Prostate gland (tissue), 2 donors: Measurements from ENCODE around the gene MAP10. TPM values are rescaled to one million over a fixed set of nuclear protein-coding genes. Genes with fewer than 3 reads are reported as not detected.
A peak's percentile ranks its signal among the peaks of the same experiment; 100 is the strongest.
"Not testable (repeated sequence)": the region's sequence is repeated elsewhere in the genome, so short reads cannot be mapped to it uniquely, and the experiment has no call there.

ENCODE experiments used
- DNase-seq: peaks from one replicate; pipeline ENCODE4 v3.0.0-alpha.2; 2019; ENCODE audit warnings: low spot score
- H3K27ac ChIP-seq, 2 donors: fragments of 200-600 bp; sonication (generic); 2 replicates each; pipeline ENCODE4 v1.5.1; 2017 to 2019
- H3K27me3 ChIP-seq: fragments of 200-600 bp; sonication (generic); replicated peaks from 2 replicates; pipeline ENCODE4 v1.5.1; 2019; ENCODE audit not compliant: insufficient read depth
- H3K36me3 ChIP-seq, 2 donors: fragments of 200-600 bp; sonication (generic); 1 replicate in 1 of 2; 2 replicates in 1 of 2; pipeline versions ENCODE4 v1.5.1 to v1.8.1; 2017 to 2019
- H3K4me1 ChIP-seq: fragments of 200-600 bp; sonication (generic); replicated peaks from 2 replicates; pipeline ENCODE4 v1.5.1; 2019
- H3K4me3 ChIP-seq, 2 donors: fragments of 200-600 bp; sonication (generic); 2 replicates each; pipeline ENCODE4 v1.5.1; 2017 to 2019
- H3K9me3 ChIP-seq: fragments of 200-600 bp; sonication (generic); 2 replicates; pipeline ENCODE4 v1.5.1; 2017
- CTCF ChIP-seq, 4 experiments: fragments of 200-600 bp in 2 of 4; fragments of 450-650 bp in 2 of 4; sonication (generic) in 2 of 4; IDR thresholded peaks; 1 replicate in 3 of 4; 2 replicates in 1 of 4; pipeline ENCODE4 v1.5.1; 2016 to 2019; ENCODE audit warnings: antibody characterized with exemption in 4 of 4, mild to moderate bottlenecking in 2 of 4, moderate library complexity in 2 of 4
- POLR2A ChIP-seq: fragments of 450-650 bp; IDR thresholded peaks from one replicate; pipeline ENCODE4 v1.6.1; 2016; ENCODE audit warnings: antibody characterized with exemption, mild to moderate bottlenecking
- POLR2AphosphoS5 ChIP-seq: sonication (generic); formaldehyde crosslinking; IDR thresholded peaks from one replicate; pipeline ENCODE4 v1.6.1; 2017; ENCODE audit warnings: antibody characterized with exemption
- WGBS: methylation state at CpG from one replicate; pipeline ENCODE4 v1.1.5; 2018; 5-methylcytosine and 5-hydroxymethylcytosine counted together
- intact Hi-C: fragments of 100-400 bp; cut with DNase I; formaldehyde crosslinking; loops from one replicate; pipeline ENCODE4 v1.14.2; 2022
- total RNA-seq, 2 donors: library from RNA; depleted of rRNA; stranded (reverse); fragments of >200 nt; gene quantifications; one replicate each; pipeline ENCODE4 v1.1.0, GENCODE V29; 2016

Gene MAP10
- total RNA-seq, 2 donors from 2014 or later: 0.82 to 6.2 TPM

- Histone ChIP-seq H3K36me3 (no peaks in the 10 kb centered on the region), H3K4me3 (no peak overlapping the region), H3K27me3 (no peaks in the 10 kb centered on the region), H3K9me3 (no peaks in the 10 kb centered on the region), H3K27ac (peak overlapping the region in 1 of 2 donors; percentile 76), H3K4me1 (no peaks in the 10 kb centered on the region)
- intact Hi-C loops: no loop called here
- TF ChIP-seq CTCF (IDR thresholded peaks at IDR 0.05) (no peak), POLR2A (no peak), POLR2AphosphoS5 (peak; percentile 89)
- DNase-seq: peak; percentile 36
- 77% methylated on average over 9 of the region's 9 CpGs for WGBS
Measured at GRCh38 chr1:232780354-232780753, 24.9 kb upstream of the MAP10 start.

GRCh38 chr1:232784794-232785193, 20.4 kb upstream of the MAP10 start:
- 80% methylated on average over 7 of the region's 7 CpGs for WGBS
- no peak overlapping the region for H3K27ac ChIP-seq
- no peak for DNase-seq
- no peaks in the 10 kb centered on the region for H3K9me3 ChIP-seq
- H3K36me3 ChIP-seq: no peaks in the 10 kb centered on the region
- H3K27me3 ChIP-seq: no peaks in the 10 kb centered on the region
- intact Hi-C loops: no loop called here
- no peak overlapping the region for H3K4me3 ChIP-seq
- no peaks in the 10 kb centered on the region for H3K4me1 ChIP-seq
- TF ChIP-seq POLR2A: no peak
- no peak for TF ChIP-seq CTCF (IDR thresholded peaks at IDR 0.05)
- TF ChIP-seq POLR2AphosphoS5: no peak

- H3K4me3 ChIP-seq, H3K4me1 ChIP-seq, H3K27ac ChIP-seq, H3K27me3 ChIP-seq, intact Hi-C loops, DNase-seq, H3K36me3 ChIP-seq, H3K9me3 ChIP-seq: not testable (repeated sequence)
- WGBS: 86% methylated on average over 1 of the region's 1 CpG
Measured at GRCh38 chr1:232785630-232786029, 19.6 kb upstream of the MAP10 start.

- H3K27me3 ChIP-seq: no peaks in the 10 kb centered on the region
- no peak for DNase-seq
- no peaks in the 10 kb centered on the region for H3K4me1 ChIP-seq
- intact Hi-C loops: no loop called here
- TF ChIP-seq CTCF (IDR thresholded peaks at IDR 0.05) (no peak), POLR2A (no peak), POLR2AphosphoS5 (no peak)
- H3K9me3 ChIP-seq: no peaks in the 10 kb centered on the region
- 89% methylated on average over 7 of the region's 7 CpGs for WGBS
- no peak overlapping the region for H3K27ac ChIP-seq
- no peaks in the 10 kb centered on the region for H3K36me3 ChIP-seq
- H3K4me3 ChIP-seq: no peak overlapping the region
Measured at GRCh38 chr1:232786845-232787455, 18.3 kb upstream of the MAP10 start.

- no peak for TF ChIP-seq POLR2A
- no peak for TF ChIP-seq POLR2AphosphoS5
- no peak for TF ChIP-seq CTCF (IDR thresholded peaks at IDR 0.05)
- DNase-seq: no peak
- intact Hi-C loops: no loop called here
- no peak overlapping the region for H3K27ac ChIP-seq
- no peaks in the 10 kb centered on the region for H3K4me1 ChIP-seq
- no peaks in the 10 kb centered on the region for H3K9me3 ChIP-seq
- no peaks in the 10 kb centered on the region for H3K36me3 ChIP-seq
- no peak overlapping the region for H3K4me3 ChIP-seq
- WGBS: 85% methylated on average over 7 of the region's 7 CpGs
- no peaks in the 10 kb centered on the region for H3K27me3 ChIP-seq
Measured at GRCh38 chr1:232788235-232788872, 16.9 kb upstream of the MAP10 start.
